Measurements from ENCODE around the gene EFNA3. TPM values are rescaled to one million over a fixed set of nuclear protein-coding genes. Genes with fewer than 3 reads are reported as not detected.

The EFNA3 gene
- total RNA-seq, 1 donor from 2014 or later = 9.6 TPM

GRCh38 chr1:155131856-155132255 lies 53.2 kb downstream of the EFNA3 start:
- H3K27ac Mint-ChIP-seq (ENCODE audit: unreplicated experiment) = peak overlapping the region; percentile 88
- H3K4me1 Mint-ChIP-seq (ENCODE audit: unreplicated experiment) = peaks cover 50% of the 10 kb centered on the region
- H3K4me3 Mint-ChIP-seq (ENCODE audit: unreplicated experiment) = peak overlapping the region; percentile 100
- peaks cover 20% of the 10 kb centered on the region for H3K27me3 Mint-ChIP-seq (ENCODE audit: unreplicated experiment)
- no peaks in the 10 kb centered on the region for H3K9me3 Mint-ChIP-seq (ENCODE audit: unreplicated experiment)
- TF ChIP-seq CTCF (IDR thresholded peaks at IDR 0.05; ENCODE audit: unreplicated experiment) = no peak
- H3K36me3 Mint-ChIP-seq (ENCODE audit: low read depth, unreplicated experiment) = peaks cover 57% of the 10 kb centered on the region
- no peak for DNase-seq (ENCODE audit: low spot score)

- peak overlapping the region; percentile 91 for H3K4me3 Mint-ChIP-seq (ENCODE audit: unreplicated experiment)
- peaks cover 60% of the 10 kb centered on the region for H3K4me1 Mint-ChIP-seq (ENCODE audit: unreplicated experiment)
- H3K27ac Mint-ChIP-seq (ENCODE audit: unreplicated experiment) = peak overlapping the region; percentile 24
- peaks cover 16% of the 10 kb centered on the region for H3K27me3 Mint-ChIP-seq (ENCODE audit: unreplicated experiment)
- DNase-seq (ENCODE audit: low spot score) = no peak
- peaks cover 66% of the 10 kb centered on the region for H3K36me3 Mint-ChIP-seq (ENCODE audit: low read depth, unreplicated experiment)
- no peak for TF ChIP-seq CTCF (IDR thresholded peaks at IDR 0.05; ENCODE audit: unreplicated experiment)
- no peaks in the 10 kb centered on the region for H3K9me3 Mint-ChIP-seq (ENCODE audit: unreplicated experiment)
Observed at GRCh38 chr1:155133799-155134281, 55.2 kb downstream of the EFNA3 start.

- H3K4me3 Mint-ChIP-seq (ENCODE audit: unreplicated experiment) = peak overlapping the region; percentile 88
- no peaks in the 10 kb centered on the region for H3K9me3 Mint-ChIP-seq (ENCODE audit: unreplicated experiment)
- H3K4me1 Mint-ChIP-seq (ENCODE audit: unreplicated experiment) = peaks cover 62% of the 10 kb centered on the region
- no peak for DNase-seq (ENCODE audit: low spot score)
- H3K27me3 Mint-ChIP-seq (ENCODE audit: unreplicated experiment) = peaks cover 17% of the 10 kb centered on the region
- TF ChIP-seq CTCF (IDR thresholded peaks at IDR 0.05; ENCODE audit: unreplicated experiment) = no peak
- peak overlapping the region; percentile 92 for H3K27ac Mint-ChIP-seq (ENCODE audit: unreplicated experiment)
- peaks cover 64% of the 10 kb centered on the region for H3K36me3 Mint-ChIP-seq (ENCODE audit: low read depth, unreplicated experiment)
Observed at GRCh38 chr1:155134322-155134721, 55.7 kb downstream of the EFNA3 start.

- no peaks in the 10 kb centered on the region for H3K9me3 Mint-ChIP-seq (ENCODE audit: unreplicated experiment)
- H3K4me3 Mint-ChIP-seq (ENCODE audit: unreplicated experiment) = peak overlapping the region; percentile 88
- no peak for TF ChIP-seq CTCF (IDR thresholded peaks at IDR 0.05; ENCODE audit: unreplicated experiment)
- DNase-seq (ENCODE audit: low spot score) = peak; percentile 47
- H3K4me1 Mint-ChIP-seq (ENCODE audit: unreplicated experiment) = peaks cover 65% of the 10 kb centered on the region
- peak overlapping the region; percentile 92 for H3K27ac Mint-ChIP-seq (ENCODE audit: unreplicated experiment)
- peaks cover 17% of the 10 kb centered on the region for H3K27me3 Mint-ChIP-seq (ENCODE audit: unreplicated experiment)
- peaks cover 57% of the 10 kb centered on the region for H3K36me3 Mint-ChIP-seq (ENCODE audit: low read depth, unreplicated experiment)
Observed at GRCh38 chr1:155134880-155135414, 56.3 kb downstream of the EFNA3 start.

GRCh38 chr1:155135415-155136028 lies 56.9 kb downstream of the EFNA3 start, which contains the start of gene SLC50A1:
Gene SLC50A1, plus strand, starts transcription at chr1:155135852. Its CDS starts 60 bp downstream, at chr1:155135912.
- Mint-ChIP-seq H3K27me3 (ENCODE audit: unreplicated experiment) (peaks cover 16% of the 10 kb centered on the region), H3K9me3 (ENCODE audit: unreplicated experiment) (no peaks in the 10 kb centered on the region), H3K4me3 (ENCODE audit: unreplicated experiment) (peak within 1 kb of the TSS; percentile 88), H3K4me1 (ENCODE audit: unreplicated experiment) (peaks cover 68% of the 10 kb centered on the region), H3K36me3 (ENCODE audit: low read depth, unreplicated experiment) (peaks cover 53% of the 10 kb centered on the region), H3K27ac (ENCODE audit: unreplicated experiment) (peak within 1 kb of the TSS; percentile 98)
- no peak for TF ChIP-seq CTCF (IDR thresholded peaks at IDR 0.05; ENCODE audit: unreplicated experiment)
- DNase-seq (ENCODE audit: low spot score) = peak; percentile 97
